ENCODE results near the gene ZSCAN9.

ZSCAN9 gene

GRCh38 chr6:28224131-28225055 lies 682 bp upstream of the ZSCAN9 start:
- DNase-seq = no peak

- no peak for DNase-seq
Observed at GRCh38 chr6:28226460-28226859, 1.4 kb downstream of the ZSCAN9 start.

- no peak for DNase-seq
Observed at GRCh38 chr6:28232785-28233184, 7.7 kb downstream of the ZSCAN9 start.

GRCh38 chr6:28235912-28236452 lies 10.9 kb downstream of the ZSCAN9 start:
- no peak for DNase-seq

GRCh38 chr6:28239636-28240035 lies 14.6 kb downstream of the ZSCAN9 start:
- no peak for DNase-seq

GRCh38 chr6:28240471-28240870 lies 15.4 kb downstream of the ZSCAN9 start:
- DNase-seq = no peak

- DNase-seq = no peak
Observed at GRCh38 chr6:28243946-28244345, 18.9 kb downstream of the ZSCAN9 start.

GRCh38 chr6:28245206-28245941 lies 20.3 kb downstream of the ZSCAN9 start:
- no peak for DNase-seq

- no peak for DNase-seq
Observed at GRCh38 chr6:28248916-28249315, 23.8 kb downstream of the ZSCAN9 start.

- no peak for DNase-seq
Observed at GRCh38 chr6:28250747-28251146, 25.7 kb downstream of the ZSCAN9 start.

- DNase-seq = peak in 1 of 2 donors; percentile 16
Observed at GRCh38 chr6:28251661-28252008, 26.6 kb downstream of the ZSCAN9 start.

GRCh38 chr6:28252009-28252975 lies 27.2 kb downstream of the ZSCAN9 start, which contains the start of gene ZKSCAN4:
Gene ZKSCAN4, minus strand, starts transcription at chr6:28252269. Its CDS starts 289 bp downstream, at chr6:28251980.
- DNase-seq = peak; percentile 84 to 89

GRCh38 chr6:28254121-28254519 lies 29.0 kb downstream of the ZSCAN9 start:
- no peak for DNase-seq

- no peak for DNase-seq
Observed at GRCh38 chr6:28257042-28257441, 32.0 kb downstream of the ZSCAN9 start.

GRCh38 chr6:28258877-28259777 lies 34.1 kb downstream of the ZSCAN9 start, which contains the start of gene NKAPL:
Gene NKAPL, plus strand, starts transcription at chr6:28259297. Its CDS starts 75 bp downstream, at chr6:28259372.
- DNase-seq = peak; percentile 58 to 80

- DNase-seq = no peak
Observed at GRCh38 chr6:28263922-28264321, 38.8 kb downstream of the ZSCAN9 start.

- DNase-seq = no peak
Observed at GRCh38 chr6:28264834-28265401, 39.8 kb downstream of the ZSCAN9 start.

- no peak for DNase-seq
Observed at GRCh38 chr6:28266563-28266961, 41.5 kb downstream of the ZSCAN9 start.

GRCh38 chr6:28266962-28267694 lies 42.1 kb downstream of the ZSCAN9 start, which contains the start of gene ZSCAN26:
Gene ZSCAN26, plus strand, starts transcription at chr6:28267143. Its CDS starts 4,777 bp downstream, at chr6:28271920.
- DNase-seq = peak; percentile 91

- no peak for DNase-seq
Observed at GRCh38 chr6:28267695-28268059, 42.6 kb downstream of the ZSCAN9 start.

Measured in CD4-positive, alpha-beta T cell treated with Interleukin-4 for 1 hour (primary cell).